Left renal cortex interstitium (tissue), 4 donors: ENCODE results near the gene HOMER1. TPM values are rescaled to one million over a fixed set of nuclear protein-coding genes. Genes with fewer than 3 reads are reported as not detected.

Source experiments
- DNase-seq, 4 donors: peaks; one replicate each; pipeline ENCODE4 v3.0.0-alpha.2; 2013; ENCODE audit warnings: low read depth in 4 of 4, low spot score in 2 of 4, missing footprints in 1 of 4
- polyA plus RNA-seq, 4 donors: library from polyadenylated mRNA; unstranded; fragments of 120-200 nt; gene quantifications; one replicate each; pipeline ENCODE4 v1.2.1, GENCODE V29; 2013; ENCODE audit not compliant: insufficient read length in 4 of 4

Gene HOMER1
- polyA plus RNA-seq, 4 donors, result 22.0 to 26.6 (median 24.5) TPM

DNA sequence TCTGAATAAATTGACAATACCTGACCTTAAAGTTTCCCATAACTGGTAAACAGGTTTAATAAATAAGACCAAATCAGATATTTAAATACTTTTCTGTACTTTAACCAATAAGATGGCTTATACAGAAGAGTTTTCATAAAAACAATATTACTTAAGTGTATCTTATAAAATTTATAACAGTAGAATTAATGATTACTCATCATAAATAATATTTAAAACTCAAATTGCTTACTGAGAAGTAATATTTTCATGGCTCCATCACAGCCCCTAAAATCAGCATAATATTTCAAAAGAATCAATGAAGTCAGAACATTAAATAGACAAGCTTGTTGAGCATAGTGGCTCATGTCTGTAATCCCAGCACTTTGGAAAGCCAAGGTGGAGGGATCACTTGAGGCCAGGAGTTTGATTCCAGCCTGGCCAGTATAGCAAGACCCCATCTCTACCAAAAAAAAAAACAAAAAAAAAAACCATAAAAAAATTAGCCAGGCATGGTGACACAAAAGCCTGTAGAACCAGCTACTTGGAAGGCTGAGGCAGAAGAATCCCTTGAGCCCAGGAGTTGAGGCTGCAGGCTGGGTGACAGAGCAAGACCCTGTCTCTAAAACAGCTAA lies 23.5 kb downstream of the HOMER1 start:
- no peak for DNase-seq

DNA sequence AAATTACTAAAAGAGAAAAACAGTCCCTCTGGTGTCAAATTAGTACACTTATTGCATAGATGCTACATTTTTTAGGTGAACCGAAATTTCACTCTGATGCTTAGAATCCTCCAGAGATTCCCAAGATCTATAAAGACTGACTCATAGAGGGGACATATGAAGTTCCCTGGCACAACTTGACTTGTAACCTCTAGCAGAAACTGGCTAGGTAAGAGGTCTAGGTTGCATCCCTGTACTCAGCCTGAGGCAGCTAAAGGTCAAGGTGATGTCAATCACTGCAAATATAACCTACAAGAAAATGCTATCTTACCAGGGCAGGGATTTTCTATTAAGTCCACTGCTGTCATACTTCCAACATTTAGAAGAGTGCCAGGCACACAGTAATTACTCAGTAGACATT lies 24.2 kb downstream of the HOMER1 start:
- no peak for DNase-seq

DNA sequence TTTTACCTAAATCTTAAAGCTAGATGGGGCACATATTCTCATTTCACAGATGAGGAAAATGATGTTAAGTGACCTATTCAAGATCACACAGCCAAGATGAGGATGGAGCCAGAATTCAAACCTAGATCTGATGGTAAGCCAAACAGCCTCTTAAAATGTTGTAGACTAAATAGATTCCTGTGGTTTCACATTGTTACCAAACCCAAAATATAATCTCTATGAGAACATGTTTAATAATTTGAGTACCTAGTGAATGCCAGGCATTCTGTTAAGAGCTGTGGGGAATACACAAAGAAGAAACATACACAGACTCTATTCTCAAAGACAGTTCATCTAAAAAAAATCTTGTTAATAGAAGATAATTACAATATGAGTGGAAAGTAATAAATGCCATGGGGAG lies 25.2 kb downstream of the HOMER1 start:
- no peak for DNase-seq

DNA sequence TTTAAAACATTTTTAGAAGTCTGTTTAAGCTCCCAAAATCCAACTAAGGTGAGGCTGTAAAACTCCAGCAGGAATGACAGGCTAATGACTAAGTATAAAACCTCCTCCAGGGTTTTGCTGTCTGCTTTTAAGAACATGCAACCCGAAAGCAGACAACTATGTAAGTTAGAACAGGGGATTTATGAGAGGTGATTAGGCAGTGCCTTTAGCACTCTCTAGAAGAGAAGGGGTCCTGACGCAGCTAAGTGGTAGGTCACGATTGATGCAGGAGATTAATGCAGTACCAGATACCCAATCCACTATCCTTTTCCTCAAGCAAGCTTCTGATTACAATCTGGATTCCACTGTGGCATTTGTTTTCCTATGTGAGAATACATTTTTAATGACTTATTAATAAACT lies 25.9 kb downstream of the HOMER1 start:
- no peak for DNase-seq

DNA sequence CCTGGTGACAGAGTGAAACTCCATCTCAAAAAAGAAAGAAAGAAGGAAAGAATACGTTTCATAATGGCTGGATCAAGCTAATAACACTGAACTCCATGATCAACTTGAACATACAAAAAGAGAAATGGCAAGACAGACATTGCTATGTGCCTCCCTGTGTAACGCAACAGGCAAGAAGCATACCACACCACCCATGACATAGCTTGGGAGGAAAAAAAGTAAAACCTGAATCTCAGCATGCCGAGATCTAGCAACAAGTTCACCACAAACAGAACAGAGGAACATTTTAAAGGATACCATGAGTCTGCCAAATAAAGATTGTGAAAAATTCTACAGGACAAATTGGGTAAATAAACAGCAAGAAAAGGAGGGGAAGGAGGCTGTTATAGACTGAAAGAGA lies 26.7 kb downstream of the HOMER1 start:
- DNase-seq, result no peak

DNA sequence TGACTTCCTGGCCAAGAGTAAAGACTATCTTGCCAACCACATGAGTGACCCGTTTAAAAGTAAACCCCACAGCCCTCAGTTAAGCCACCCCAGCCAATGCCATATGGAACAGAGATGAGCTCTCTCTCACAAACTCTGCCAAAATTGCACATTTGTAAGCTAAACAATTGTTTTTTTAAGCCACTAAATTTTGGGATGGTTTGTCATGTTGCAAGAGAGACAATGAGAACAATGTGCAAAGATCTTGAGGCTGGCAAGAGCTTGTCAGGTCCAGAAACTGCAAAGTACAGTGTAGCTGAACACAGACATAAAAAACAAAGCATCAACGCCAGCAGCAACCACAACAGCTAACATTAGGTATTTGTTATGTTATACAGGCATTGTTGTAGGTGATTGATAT lies 27.8 kb downstream of the HOMER1 start:
- no peak for DNase-seq

DNA sequence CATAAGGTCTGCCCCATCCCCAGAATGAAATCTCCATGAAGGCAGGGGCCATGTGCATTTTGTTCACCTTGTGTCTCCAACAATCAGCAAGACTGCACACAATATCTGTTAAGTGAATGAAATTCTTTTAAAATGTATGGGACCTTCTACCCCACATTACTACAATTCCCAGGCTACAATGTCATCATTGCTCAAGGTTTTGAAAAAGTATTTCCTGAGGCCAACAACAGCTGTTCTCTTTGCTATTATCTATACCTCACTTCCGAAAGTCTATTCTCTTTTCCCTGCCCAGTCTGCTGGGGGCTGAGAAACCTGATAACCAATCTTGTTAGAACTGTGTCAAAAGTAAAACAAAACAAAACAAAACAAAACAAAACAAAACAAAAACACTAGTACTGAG lies 29.2 kb downstream of the HOMER1 start:
- no peak for DNase-seq

DNA sequence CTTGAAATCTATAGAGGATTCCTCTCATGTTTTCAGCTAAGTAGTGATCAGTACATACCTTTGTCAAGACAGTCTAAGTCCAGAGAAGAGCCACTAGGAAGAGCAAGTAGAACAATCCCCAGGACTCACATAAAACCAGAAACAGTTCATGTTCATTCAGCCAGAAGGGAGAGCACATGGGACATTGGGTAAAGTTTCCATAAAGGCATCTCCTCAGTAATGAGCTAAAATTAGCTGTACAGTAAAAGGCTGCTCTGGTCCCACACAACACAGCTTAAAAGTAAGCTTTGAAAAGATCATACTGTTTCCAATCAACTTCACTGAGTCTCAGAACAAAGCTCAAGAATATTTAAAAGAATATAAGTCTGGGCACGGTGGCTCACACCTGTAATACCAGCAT lies 32.4 kb downstream of the HOMER1 start:
- DNase-seq, result no peak

DNA sequence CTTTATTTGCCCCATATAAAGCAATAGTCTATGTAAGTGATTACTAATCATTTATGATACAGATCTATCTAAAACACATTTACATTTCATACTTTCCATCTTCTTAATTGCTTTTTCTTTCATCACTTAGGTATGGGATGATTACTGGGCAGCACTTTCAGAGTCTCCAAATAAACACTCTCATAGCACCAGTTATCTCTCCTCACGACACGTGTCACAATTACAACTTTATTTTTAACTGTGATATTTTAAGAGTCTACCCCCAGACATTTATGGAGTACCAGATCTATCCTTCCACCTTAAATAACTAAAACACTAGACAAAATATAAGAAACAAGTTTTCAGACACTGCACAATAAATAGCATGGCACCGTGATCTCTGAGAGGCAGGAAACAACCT lies 32.9 kb downstream of the HOMER1 start:
- DNase-seq, result no peak

DNA sequence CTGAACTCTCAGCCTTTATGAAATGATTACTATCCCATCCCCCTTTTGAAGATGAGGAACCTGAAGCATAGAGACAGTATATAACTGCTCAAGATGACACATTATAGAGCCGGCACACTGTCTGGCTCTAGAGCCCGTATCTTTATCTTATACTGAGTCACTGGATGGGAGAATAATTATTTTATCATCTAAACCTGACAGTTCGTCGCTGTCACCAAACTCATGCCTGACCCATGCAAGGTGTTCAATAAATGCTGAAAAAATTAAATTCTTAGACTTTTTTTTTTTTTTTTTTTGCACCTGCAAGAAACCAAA lies 38.8 kb downstream of the HOMER1 start:
- DNase-seq, result no peak

DNA sequence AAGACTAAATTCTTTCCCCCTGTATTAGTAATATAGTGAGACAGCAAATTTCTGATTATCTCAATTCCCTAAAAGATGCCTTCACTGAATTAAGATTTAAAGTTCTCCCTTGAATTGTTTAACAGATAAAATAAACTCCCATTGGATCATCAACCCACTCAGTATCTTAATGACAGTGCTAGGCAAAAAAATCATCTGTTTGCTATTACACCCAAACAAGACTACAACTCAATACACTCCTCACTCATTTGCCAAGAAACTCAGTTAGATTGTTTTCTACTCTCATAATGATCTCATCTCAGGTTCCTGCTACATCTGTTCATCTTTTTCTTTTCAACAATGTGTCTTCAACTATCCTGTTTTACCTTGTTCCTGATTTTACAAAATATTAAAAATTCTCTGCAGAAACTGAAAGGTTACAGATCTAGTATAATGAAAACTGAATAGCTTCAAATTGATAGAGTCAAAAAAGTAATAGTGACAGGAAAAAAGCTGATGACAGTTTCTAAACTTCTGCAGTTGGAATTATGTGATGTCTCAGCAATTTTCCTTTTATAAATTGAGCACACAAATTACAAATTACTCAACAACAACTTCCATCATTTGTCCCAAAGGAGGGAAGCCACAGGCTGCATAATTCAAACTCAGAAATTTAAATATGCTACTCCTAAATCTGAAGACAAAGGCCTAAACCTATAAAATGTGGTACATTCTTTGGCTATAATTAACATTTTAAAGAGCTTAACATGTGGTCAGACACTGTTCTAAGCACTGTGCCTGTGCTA lies 39.4 kb downstream of the HOMER1 start:
- DNase-seq, result no peak

DNA sequence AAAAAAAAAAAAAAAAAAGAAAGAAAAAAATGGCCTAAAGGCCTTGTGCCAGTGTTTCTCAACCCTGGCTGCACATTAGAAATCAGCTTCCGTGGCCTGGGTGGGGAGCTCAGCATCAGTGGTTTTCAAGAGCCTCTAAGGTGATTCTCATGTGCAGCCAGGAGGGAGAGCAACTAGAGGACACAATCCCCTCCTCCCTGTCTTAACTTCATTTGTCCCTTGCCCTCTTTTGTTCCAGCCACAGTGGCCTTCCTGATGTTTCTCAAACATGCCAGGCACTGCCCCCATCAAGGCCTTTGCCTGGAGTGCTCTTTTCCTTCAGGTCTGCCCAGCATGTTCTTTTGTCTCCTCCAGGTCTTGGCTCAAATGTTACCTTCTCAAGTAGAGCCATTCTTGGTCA lies 42.4 kb downstream of the HOMER1 start:
- DNase-seq, result no peak

DNA sequence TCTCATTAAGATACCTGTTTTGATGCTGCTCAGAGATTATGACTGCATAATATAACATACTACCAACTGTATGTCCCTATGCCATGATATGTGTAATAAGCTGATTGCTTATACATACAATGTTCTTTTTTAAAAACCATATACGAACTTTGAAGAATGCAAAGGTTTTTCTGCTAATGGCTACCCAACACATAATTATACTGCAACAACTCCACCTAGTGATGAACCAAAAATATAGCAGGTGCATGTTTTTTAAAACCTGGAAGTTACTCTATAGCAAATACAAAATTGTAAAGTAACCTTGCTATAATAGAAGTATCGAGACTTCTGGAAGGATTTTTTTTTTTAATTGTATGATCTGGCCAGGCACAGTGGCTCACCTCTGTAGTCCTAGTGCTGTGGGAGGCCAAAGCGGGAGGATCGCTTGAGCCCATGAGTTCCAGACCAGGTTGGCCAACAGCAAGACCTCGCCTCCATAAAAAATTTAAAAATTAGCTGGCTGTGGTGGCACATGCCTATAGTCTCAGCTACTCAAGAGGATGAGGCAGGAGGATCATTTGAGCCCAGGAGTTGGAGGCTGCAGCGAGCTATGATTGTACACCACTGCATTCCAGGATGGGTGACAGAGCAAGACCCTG lies 49.1 kb downstream of the HOMER1 start:
- peak in 1 of 4 donors; percentile 17 for DNase-seq

DNA sequence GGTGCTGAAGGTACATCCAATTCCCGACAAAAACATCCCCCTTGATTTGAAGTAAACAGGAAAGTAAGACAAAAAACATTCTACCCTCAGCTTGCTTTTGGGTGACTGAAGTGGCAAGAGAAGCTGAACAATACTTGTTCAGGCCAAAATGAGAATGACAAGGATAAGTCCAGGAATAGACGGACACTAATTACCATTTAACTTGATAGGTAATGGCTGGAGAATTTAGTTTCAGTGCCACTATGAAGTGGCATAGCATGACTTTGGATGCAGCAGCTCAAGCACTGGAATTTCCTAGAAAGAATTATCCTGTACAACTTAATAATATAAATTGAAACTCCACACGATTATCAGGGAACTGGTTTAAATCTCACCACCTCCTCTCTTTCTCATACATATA lies 49.7 kb downstream of the HOMER1 start:
- DNase-seq, result no peak

DNA sequence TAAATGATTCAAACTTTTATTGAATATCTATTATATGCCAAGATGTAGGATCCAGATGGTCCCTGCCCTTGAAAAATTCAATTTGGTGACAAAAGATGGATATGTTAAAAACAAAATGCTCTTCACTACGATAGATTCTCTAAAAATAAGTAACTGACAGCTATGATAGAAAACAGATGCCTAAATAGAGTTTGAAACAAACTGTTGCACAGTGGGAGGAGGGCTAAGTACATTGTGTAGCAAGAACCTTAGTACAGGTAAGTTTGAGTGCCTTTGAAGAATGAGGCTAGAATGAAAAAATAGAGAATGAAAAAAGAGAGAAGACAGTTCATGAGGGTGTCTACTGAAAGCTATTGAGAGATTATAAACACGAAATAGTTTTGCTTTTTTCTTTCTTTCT lies 54.3 kb downstream of the HOMER1 start:
- DNase-seq, result no peak

DNA sequence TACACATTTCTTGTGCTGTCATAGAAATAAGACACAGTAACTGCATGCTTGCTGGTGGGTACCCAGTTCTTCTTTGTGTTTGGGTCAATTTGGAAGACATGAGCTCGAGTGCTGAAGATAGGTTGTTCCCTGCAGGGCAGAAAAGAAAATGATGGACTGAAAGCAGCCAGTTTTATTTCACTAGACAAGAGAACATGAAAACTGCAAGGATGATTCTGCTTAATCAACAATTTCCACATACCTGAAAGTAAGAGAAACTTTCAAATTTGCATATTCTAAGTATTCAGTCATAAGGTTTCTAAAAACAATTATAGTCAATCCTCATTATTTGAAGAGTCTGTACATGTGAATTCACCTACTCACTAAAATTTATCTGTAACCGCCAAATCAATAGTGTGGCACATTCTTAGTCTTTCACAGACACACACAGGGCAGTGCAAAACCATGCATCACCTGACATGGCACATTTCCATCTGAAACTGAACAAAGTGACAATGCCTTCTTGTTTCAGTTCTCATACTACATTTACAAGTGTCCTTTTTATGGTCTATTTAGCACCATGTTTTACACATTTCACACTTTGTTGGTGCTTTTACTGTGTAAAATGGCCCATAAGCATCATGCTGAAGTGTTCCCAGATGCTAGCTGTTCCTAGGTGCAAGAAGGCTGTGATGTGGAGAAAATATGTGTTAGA lies 56.9 kb downstream of the HOMER1 start:
- no peak for DNase-seq

DNA sequence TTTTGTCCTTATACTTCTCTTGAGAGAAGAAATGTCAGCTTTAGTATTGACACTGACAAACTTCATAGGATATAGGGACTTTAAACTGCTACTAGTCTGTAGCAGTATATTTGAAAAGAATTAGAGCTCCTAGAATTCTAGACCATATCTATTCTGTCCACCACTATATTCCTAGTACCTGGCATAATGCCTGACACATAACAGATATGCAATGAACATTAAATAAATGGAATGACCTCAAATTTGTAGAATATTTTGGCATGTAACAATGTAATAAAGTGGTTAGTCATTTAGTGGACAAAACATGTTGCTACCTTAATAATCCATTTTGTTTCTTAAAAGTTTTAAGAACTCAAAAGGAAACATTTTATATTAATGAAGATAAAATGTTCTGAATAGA lies 57.5 kb downstream of the HOMER1 start:
- no peak for DNase-seq

DNA sequence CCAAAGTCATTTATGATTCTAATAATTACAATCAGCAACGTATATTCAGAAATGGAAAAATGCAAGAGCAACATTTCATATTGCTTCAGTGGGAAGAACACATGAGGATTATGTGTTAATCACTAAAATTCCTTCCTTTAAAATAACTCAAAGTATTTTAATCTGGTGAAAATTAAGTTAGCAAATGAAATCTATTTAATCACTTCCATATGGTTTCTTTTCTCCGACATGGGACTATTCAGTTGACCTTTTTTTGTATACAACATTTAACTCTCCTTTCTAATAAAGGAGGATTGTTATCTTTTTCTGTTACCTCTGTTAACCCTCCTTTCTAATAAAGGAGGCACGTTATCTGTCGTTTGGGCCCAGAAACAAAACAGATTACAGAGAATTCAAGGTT lies 59.9 kb downstream of the HOMER1 start:
- DNase-seq, result no peak

DNA sequence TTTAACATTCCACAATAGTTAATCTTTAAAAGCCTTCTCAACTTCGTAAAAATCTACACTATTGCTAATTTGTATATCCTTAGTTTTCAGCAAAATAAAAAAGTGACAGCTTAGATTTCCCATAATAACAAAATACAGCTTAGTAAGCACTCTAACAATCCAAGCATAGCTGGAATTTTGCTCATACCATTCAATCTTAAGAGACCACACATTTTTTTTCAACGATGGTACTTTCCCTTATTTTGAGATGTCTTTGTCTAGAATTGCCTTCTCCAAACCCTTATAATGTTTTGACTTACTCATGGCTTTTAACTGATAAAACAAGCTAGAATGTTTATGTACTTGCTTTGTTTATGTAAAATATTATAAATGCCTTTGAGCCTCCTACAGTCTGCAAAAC lies 65.6 kb downstream of the HOMER1 start:
- no peak for DNase-seq

DNA sequence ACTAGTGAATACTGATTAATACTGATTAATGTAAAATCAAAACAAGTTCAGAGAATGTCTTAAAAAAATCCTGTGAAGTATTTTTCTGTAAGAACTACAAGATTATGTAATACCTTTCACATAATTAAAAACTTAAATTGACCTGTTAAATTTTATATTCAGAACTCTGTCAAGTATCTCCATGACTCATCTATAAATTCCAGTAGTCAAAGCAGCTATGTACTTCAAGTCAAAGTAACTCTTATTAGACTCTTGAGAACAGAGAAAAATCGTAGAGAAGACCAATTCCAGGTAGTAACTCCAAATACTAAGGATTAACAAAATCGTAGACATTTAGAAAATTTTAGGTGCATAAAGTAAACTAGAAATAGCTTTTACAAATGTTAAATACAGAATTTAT lies 77.1 kb downstream of the HOMER1 start:
- no peak for DNase-seq

DNA sequence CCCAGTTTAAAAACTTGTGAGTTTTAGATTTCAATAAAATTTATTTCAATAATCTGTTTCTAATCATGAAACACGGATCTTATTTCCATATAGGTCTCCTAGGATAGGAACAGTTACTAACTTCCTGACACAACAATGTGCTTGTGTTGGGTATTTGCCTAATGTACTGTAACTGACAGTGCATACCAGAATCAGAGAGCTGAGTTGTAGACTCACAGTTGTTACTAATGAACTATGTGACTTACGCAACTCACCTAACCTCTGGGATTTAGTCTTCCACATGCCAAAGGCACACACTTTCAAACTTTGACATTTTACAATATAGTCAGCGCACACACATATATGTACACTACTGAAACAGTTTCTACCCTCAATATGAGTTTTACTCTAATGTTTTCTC lies 77.7 kb downstream of the HOMER1 start:
- DNase-seq, result no peak

DNA sequence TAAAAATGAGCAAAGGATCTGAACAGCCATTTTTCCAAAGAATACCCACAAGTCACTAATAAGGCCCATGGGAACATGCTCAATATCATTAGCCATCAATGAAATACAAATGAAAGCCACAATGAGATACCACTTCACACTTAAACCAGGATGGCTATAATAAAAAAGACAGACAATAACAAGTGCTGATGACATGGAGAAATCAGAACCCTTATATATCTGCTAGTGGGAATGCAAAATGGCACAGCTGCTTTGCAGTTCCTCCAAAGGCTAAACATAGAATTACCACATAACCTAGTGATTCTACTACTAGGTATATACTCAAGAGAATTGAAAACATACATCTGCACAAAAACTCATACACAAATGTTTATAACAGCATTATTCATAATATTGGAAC lies 83.7 kb downstream of the HOMER1 start:
- no peak for DNase-seq
